Keratinocyte (primary cell): ENCODE data around the gene CIROP. TPM values are rescaled to one million over a fixed set of nuclear protein-coding genes. Genes with fewer than 3 reads are reported as not detected.

ENCODE experiments used
- DNase-seq: peaks from one replicate; pipeline ENCODE4 v3.0.0-alpha.2; 2011; ENCODE audit warnings: low read depth, missing footprints, low spot score
- FAIRE-seq: peaks from 2 replicates; lab custom pipeline; 2011; peaks lifted over from hg19 to GRCh38; lab: Jason Lieb, UNC
- H2AFZ ChIP-seq: 2 replicates; pipeline ENCODE4 v1.6.0; 2012; ENCODE audit warnings: low read length, control low read depth, inconsistent platforms; ENCODE audit not compliant: control insufficient read depth
- H3K27ac ChIP-seq: 2 replicates; pipeline ENCODE4 v1.5.1; 2011; ENCODE audit warnings: low read length; ENCODE audit not compliant: control insufficient read depth, insufficient read depth
- H3K27me3 ChIP-seq: 3 replicates; pipeline ENCODE4 v1.6.0; 2011; ENCODE audit warnings: low read length; ENCODE audit not compliant: control insufficient read depth, insufficient read depth; ENCODE audit errors: extremely low read depth
- H3K36me3 ChIP-seq, 2 experiments: 2 replicates in 1 of 2; 3 replicates in 1 of 2; pipeline ENCODE4 v1.5.1; 2011; ENCODE audit warnings: low read length in 2 of 2, mild to moderate bottlenecking in 1 of 2; ENCODE audit not compliant: control insufficient read depth in 2 of 2, insufficient read depth in 2 of 2; ENCODE audit errors: extremely low read depth in 1 of 2
- H3K4me1 ChIP-seq: 3 replicates; pipeline ENCODE4 v1.5.1; 2011; ENCODE audit warnings: low read length; ENCODE audit not compliant: control insufficient read depth, insufficient read depth; ENCODE audit errors: extremely low read depth
- H3K4me2 ChIP-seq: 3 replicates; pipeline ENCODE4 v1.6.0; 2011; ENCODE audit warnings: low read depth, low read length; ENCODE audit not compliant: control insufficient read depth, insufficient read depth; ENCODE audit errors: extremely low read depth
- H3K4me3 ChIP-seq, 3 experiments: fragments of 200-600 bp in 1 of 3; sonication (generic) in 1 of 3; 2 replicates in 2 of 3; 3 replicates in 1 of 3; pipeline ENCODE4 v1.5.1; 2011 to 2016; ENCODE audit warnings: low read length in 3 of 3, mild to moderate bottlenecking in 3 of 3, control low read depth in 2 of 3, inconsistent platforms in 1 of 3, low read depth in 1 of 3, mixed read lengths in 1 of 3, mixed run types in 1 of 3, moderate library complexity in 1 of 3; ENCODE audit not compliant: control insufficient read depth in 2 of 3, insufficient read depth in 2 of 3; ENCODE audit errors: extremely low read depth in 1 of 3
- H3K79me2 ChIP-seq: 2 replicates; pipeline ENCODE4 v1.6.0; 2012; ENCODE audit warnings: low read length; ENCODE audit not compliant: control insufficient read depth, insufficient read depth
- H3K9ac ChIP-seq: 3 replicates; pipeline ENCODE4 v1.6.0; 2011; ENCODE audit warnings: low read length; ENCODE audit not compliant: control insufficient read depth, insufficient read depth; ENCODE audit errors: extremely low read depth
- H3K9me1 ChIP-seq: 3 replicates; pipeline ENCODE4 v1.6.0; 2011; ENCODE audit warnings: low read length; ENCODE audit not compliant: control insufficient read depth, insufficient read depth; ENCODE audit errors: extremely low read depth
- H3K9me3 ChIP-seq: 2 replicates; pipeline ENCODE4 v1.5.1; 2012; ENCODE audit warnings: low read depth, low read length; ENCODE audit not compliant: control insufficient read depth
- H4K20me1 ChIP-seq: 3 replicates; pipeline ENCODE4 v1.6.0; 2011; ENCODE audit warnings: low read length; ENCODE audit not compliant: control insufficient read depth, insufficient read depth; ENCODE audit errors: extremely low read depth
- EZH2 ChIP-seq: IDR thresholded peaks from one replicate; pipeline ENCODE4 v1.6.1; 2012; ENCODE audit warnings: inconsistent platforms, mild to moderate bottlenecking, low read length, moderate library complexity
- dilution Hi-C: fragments of 300-500 bp; cut with MboI; formaldehyde crosslinking; loops from one replicate; pipeline ENCODE4 v1.7.0; 2020; ENCODE audit warnings: low sequenced_read_pairs; ENCODE audit not compliant: extremely low pct_ligation_motif_present
- polyA plus RNA-seq, 5 experiments: library from polyadenylated mRNA; depleted of rRNA in 3 of 5; stranded (reverse) in 3 of 5; stranded (forward) in 1 of 5; unstranded in 1 of 5; fragments of >200 nt; gene quantifications; 1 replicate in 1 of 5; 2 replicates in 3 of 5; 3 replicates in 1 of 5; pipeline versions ENCODE4 v1.2.1 to v1.2.3, GENCODE V29; 2011 to 2012; ENCODE audit warnings: missing spikeins in 2 of 5, low read depth in 1 of 5, low replicate concordance in 1 of 5
- TF ChIP-seq, protein P1 (sequence below), 3 experiments: IDR thresholded peaks in 1 of 3; conservative IDR thresholded peaks in 1 of 3; optimal IDR thresholded peaks in 1 of 3; 2 replicates in 2 of 3; 3 replicates in 1 of 3; pipeline versions ENCODE3 to v1.5.1; 2011; ENCODE audit warnings: low read length in 3 of 3, mild to moderate bottlenecking in 3 of 3, moderate library complexity in 2 of 3, control low read depth in 1 of 3, inconsistent platforms in 1 of 3; ENCODE audit not compliant: insufficient read depth in 2 of 3; ENCODE audit errors: extremely low read depth in 1 of 3

CIROP gene
- polyA plus RNA-seq, 1 donor (not counting 4 experiments of a cell fraction or from before 2014, with no cell fraction given) = not detected

GRCh38 chr14:23054000-23054811 is 50.6 kb downstream of the CIROP start:
- no peak for TF ChIP-seq EZH2
- TF ChIP-seq, protein P1, sequence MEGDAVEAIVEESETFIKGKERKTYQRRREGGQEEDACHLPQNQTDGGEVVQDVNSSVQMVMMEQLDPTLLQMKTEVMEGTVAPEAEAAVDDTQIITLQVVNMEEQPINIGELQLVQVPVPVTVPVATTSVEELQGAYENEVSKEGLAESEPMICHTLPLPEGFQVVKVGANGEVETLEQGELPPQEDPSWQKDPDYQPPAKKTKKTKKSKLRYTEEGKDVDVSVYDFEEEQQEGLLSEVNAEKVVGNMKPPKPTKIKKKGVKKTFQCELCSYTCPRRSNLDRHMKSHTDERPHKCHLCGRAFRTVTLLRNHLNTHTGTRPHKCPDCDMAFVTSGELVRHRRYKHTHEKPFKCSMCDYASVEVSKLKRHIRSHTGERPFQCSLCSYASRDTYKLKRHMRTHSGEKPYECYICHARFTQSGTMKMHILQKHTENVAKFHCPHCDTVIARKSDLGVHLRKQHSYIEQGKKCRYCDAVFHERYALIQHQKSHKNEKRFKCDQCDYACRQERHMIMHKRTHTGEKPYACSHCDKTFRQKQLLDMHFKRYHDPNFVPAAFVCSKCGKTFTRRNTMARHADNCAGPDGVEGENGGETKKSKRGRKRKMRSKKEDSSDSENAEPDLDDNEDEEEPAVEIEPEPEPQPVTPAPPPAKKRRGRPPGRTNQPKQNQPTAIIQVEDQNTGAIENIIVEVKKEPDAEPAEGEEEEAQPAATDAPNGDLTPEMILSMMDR (optimal IDR thresholded peaks at IDR 0.05 in 1 of 3, IDR thresholded peaks at IDR 0.05 in 1 of 3, conservative IDR thresholded peaks at IDR 0.05 in 1 of 3; ENCODE audit: extremely low read depth in 1 of 3, insufficient read depth in 2 of 3, low read length in 3 of 3) = peak in 1 of 3 experiments; percentile 40
- Histone ChIP-seq H2AFZ (no peak overlapping the region), H3K79me2 (no peaks in the 10 kb centered on the region), H3K4me1 (peaks cover 25% of the 10 kb centered on the region), H3K9me1 (no peaks in the 10 kb centered on the region), H3K9me3 (no peaks in the 10 kb centered on the region), H3K4me2 (no peak overlapping the region), H3K9ac (no peak overlapping the region), H3K27me3 (no peaks in the 10 kb centered on the region), H3K4me3 (no peak overlapping the region), H4K20me1 (no peaks in the 10 kb centered on the region), H3K36me3 (peaks cover 2 to 5% of the 10 kb centered on the region in 2 experiments), H3K27ac (no peak overlapping the region)
- DNase-seq (no peak), FAIRE-seq (no peak)
- dilution Hi-C loops = no loop called here

DNA sequence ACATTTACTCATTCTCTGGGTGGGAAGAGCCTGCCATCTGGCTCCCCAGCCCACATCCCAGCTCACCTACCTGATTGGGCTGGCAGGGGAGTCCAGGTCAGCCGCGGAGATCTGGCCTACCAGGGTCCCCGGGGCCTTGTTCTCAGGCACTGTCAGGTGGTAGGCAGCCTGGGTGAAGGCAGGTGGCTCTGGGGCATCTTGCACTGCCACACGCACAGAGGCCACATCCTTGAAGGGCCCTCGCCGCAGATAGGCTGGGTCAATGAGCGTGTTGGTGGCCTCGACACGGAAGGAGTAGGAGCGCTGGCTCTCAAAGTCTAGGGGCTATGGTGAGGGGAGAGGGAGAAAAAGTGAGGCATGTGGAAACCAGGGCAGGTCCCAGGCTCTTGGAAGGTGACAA is 51.4 kb downstream of the CIROP start:
- H3K27me3 ChIP-seq = no peaks in the 10 kb centered on the region
- no peaks in the 10 kb centered on the region for H3K9me1 ChIP-seq
- no peaks in the 10 kb centered on the region for H4K20me1 ChIP-seq
- no peak overlapping the region for H2AFZ ChIP-seq
- dilution Hi-C loops = no loop called here
- H3K4me3 ChIP-seq = no peak overlapping the region
- no peak overlapping the region for H3K4me2 ChIP-seq
- H3K9me3 ChIP-seq = no peaks in the 10 kb centered on the region
- H3K27ac ChIP-seq = no peak overlapping the region
- H3K9ac ChIP-seq = no peak overlapping the region
- no peak for TF ChIP-seq EZH2
- H3K79me2 ChIP-seq = no peaks in the 10 kb centered on the region
- no peaks in the 10 kb centered on the region for H3K36me3 ChIP-seq
- FAIRE-seq (no peak), DNase-seq (no peak)
- H3K4me1 ChIP-seq = peaks cover 25% of the 10 kb centered on the region
